GM18909 (cell line): Measurements from ENCODE around the gene DOCK7.

Experiments
- ATAC-seq: cut with Tn5 transposase; IDR thresholded peaks from one replicate; pipeline ENCODE4 v1.9.1; 2021; ENCODE audit warnings: mild to moderate bottlenecking; ENCODE audit not compliant: unreplicated experiment, poor library complexity

Gene DOCK7

GRCh38 chr1:62481681-62482080, 206.5 kb downstream of the DOCK7 start:
- no peak for ATAC-seq

- no peak for ATAC-seq
Observed at GRCh38 chr1:62476525-62477219, 211.5 kb downstream of the DOCK7 start.

- ATAC-seq, result no peak
Observed at GRCh38 chr1:62467092-62467491, 221.1 kb downstream of the DOCK7 start.

GRCh38 chr1:62462370-62462769, 225.8 kb downstream of the DOCK7 start:
- no peak for ATAC-seq

GRCh38 chr1:62457955-62458354, 230.2 kb downstream of the DOCK7 start:
- ATAC-seq, result no peak

- ATAC-seq, result no peak
Observed at GRCh38 chr1:62452951-62453350, 235.2 kb downstream of the DOCK7 start.

- ATAC-seq, result no peak
Observed at GRCh38 chr1:62450301-62450700, 237.9 kb downstream of the DOCK7 start.

- no peak for ATAC-seq
Observed at GRCh38 chr1:62448221-62448933, 239.8 kb downstream of the DOCK7 start.

- ATAC-seq, result no peak
Observed at GRCh38 chr1:62444701-62445100, 243.5 kb downstream of the DOCK7 start.

- peak; percentile 37 for ATAC-seq
Observed at GRCh38 chr1:62439652-62440371, 248.4 kb downstream of the DOCK7 start.

- no peak for ATAC-seq
Observed at GRCh38 chr1:62438163-62438562, 250.0 kb downstream of the DOCK7 start.

- no peak for ATAC-seq
Observed at GRCh38 chr1:62437273-62437940, 250.8 kb downstream of the DOCK7 start.

GRCh38 chr1:62436466-62437272, 251.5 kb downstream of the DOCK7 start, which contains the start of gene USP1:
TSS of gene USP1 (plus strand) at chr1:62437049. CDS start at chr1:62439868, 2,819 bp downstream.
- ATAC-seq, result peak; percentile 81

- no peak for ATAC-seq
Observed at GRCh38 chr1:62436039-62436465, 252.1 kb downstream of the DOCK7 start.

- no peak for ATAC-seq
Observed at GRCh38 chr1:62435231-62436038, 252.8 kb downstream of the DOCK7 start.

GRCh38 chr1:62434618-62435001, 253.6 kb downstream of the DOCK7 start:
- no peak for ATAC-seq

- no peak for ATAC-seq
Observed at GRCh38 chr1:62433861-62434617, 254.1 kb downstream of the DOCK7 start.

GRCh38 chr1:62429581-62429980, 258.6 kb downstream of the DOCK7 start:
- ATAC-seq, result no peak
